Measurements from ENCODE around the gene UBE2Z.

- no peak for TF ChIP-seq CTCF (IDR thresholded peaks at IDR 0.05; ENCODE audit: low read depth, low read length, missing input control)
- TF ChIP-seq SP1 (IDR thresholded peaks at IDR 0.05), result no peak
- no peak for TF ChIP-seq MAX (IDR thresholded peaks at IDR 0.05)
Measured at GRCh38 chr17:48860034-48860433, 48.2 kb upstream of the UBE2Z start.

Measured in liver (tissue), 3 donors.